Neural cell (in vitro differentiated cells): ENCODE measurements around the gene FOSL1. TPM values are rescaled to one million over a fixed set of nuclear protein-coding genes. Genes with fewer than 3 reads are reported as not detected.

ENCODE experiments used
- H2AFZ ChIP-seq: fragments of 200-600, 300-800 bp; sonication (generic), shearing (Covaris generic); 2 replicates; pipeline ENCODE4 v1.6.0; 2014; ENCODE audit warnings: low read depth, mild to moderate bottlenecking, antibody characterized with exemption, low read length, moderate library complexity
- H3F3A ChIP-seq: fragments of 200-600 bp; shearing (Covaris generic); 2 replicates; pipeline ENCODE4 v1.6.1; 2016; ENCODE audit warnings: mild to moderate bottlenecking, moderate library complexity, mixed read lengths, antibody characterized with exemption, low read length; ENCODE audit not compliant: insufficient read depth, poor library complexity, severe bottlenecking
- H3K27ac ChIP-seq: fragments of 200-600, 300-800 bp; sonication (generic), shearing (Covaris generic); 2 replicates; pipeline ENCODE4 v1.5.1; 2014; ENCODE audit warnings: mild to moderate bottlenecking, low read length, moderate library complexity
- H3K27me3 ChIP-seq: fragments of 300-800, 200-600 bp; sonication (generic), shearing (Covaris generic); 2 replicates; pipeline ENCODE4 v1.6.0; 2014; ENCODE audit warnings: mild to moderate bottlenecking, low read depth, low read length, moderate library complexity; ENCODE audit not compliant: insufficient read depth
- H3K36me3 ChIP-seq: fragments of 300-800, 200-600 bp; sonication (generic), shearing (Covaris generic); 2 replicates; pipeline ENCODE4 v1.5.1; 2014; ENCODE audit warnings: mild to moderate bottlenecking, antibody characterized with exemption, low read length, moderate library complexity; ENCODE audit not compliant: insufficient read depth
- H3K4me2 ChIP-seq: fragments of 300-800, 200-600 bp; sonication (generic), shearing (Covaris generic); 2 replicates; pipeline ENCODE4 v1.6.0; 2014; ENCODE audit warnings: mild to moderate bottlenecking, low read length
- H3K4me3 ChIP-seq: fragments of 300-800, 200-600 bp; sonication (generic), shearing (Covaris generic); 2 replicates; pipeline ENCODE4 v1.5.1; 2014; ENCODE audit warnings: mild to moderate bottlenecking, low read length, moderate library complexity
- H3K79me2 ChIP-seq: fragments of 200-600 bp; shearing (Covaris generic); replicated peaks from 2 replicates; pipeline ENCODE4 v1.6.0; 2014; ENCODE audit warnings: mild to moderate bottlenecking, low read length, moderate library complexity; ENCODE audit not compliant: insufficient read depth
- H3K9ac ChIP-seq: fragments of 300-800, 200-600 bp; sonication (generic), shearing (Covaris generic); 2 replicates; pipeline ENCODE4 v1.6.1; 2016; ENCODE audit warnings: mild to moderate bottlenecking, low read length, mixed read lengths
- H3K9me2 ChIP-seq: fragments of 200-600 bp; shearing (Covaris generic); 2 replicates; pipeline ENCODE4 v1.6.1; 2016; ENCODE audit warnings: mild to moderate bottlenecking, low read length, mixed read lengths; ENCODE audit not compliant: insufficient read depth
- H3K9me3 ChIP-seq: fragments of 200-600, 300-800 bp; sonication (generic), shearing (Covaris generic); 2 replicates; pipeline ENCODE4 v1.6.1; 2016; ENCODE audit warnings: mild to moderate bottlenecking, mixed run types, low read length, moderate library complexity, mixed read lengths
- H4K20me1 ChIP-seq: fragments of 200-600 bp; shearing (Covaris generic); 2 replicates; pipeline ENCODE4 v1.6.1; 2016; ENCODE audit warnings: mild to moderate bottlenecking, mixed run types; ENCODE audit not compliant: insufficient read depth
- EP300 ChIP-seq: fragments of 450-650 bp; conservative IDR thresholded peaks from 2 replicates; pipeline ENCODE4 v1.6.1; 2014; ENCODE audit warnings: antibody characterized with exemption, mild to moderate bottlenecking, moderate library complexity; ENCODE audit not compliant: poor library complexity, severe bottlenecking
- EZH2 ChIP-seq: fragments of 200-600, 300-800 bp; shearing (Covaris generic), sonication (generic); IDR thresholded peaks from 2 replicates; pipeline ENCODE4 v1.6.1; 2014; ENCODE audit warnings: antibody characterized with exemption, low read length, borderline replicate concordance, mild to moderate bottlenecking; ENCODE audit not compliant: insufficient read depth, poor library complexity, severe bottlenecking
- MXI1 ChIP-seq: fragments of 450-650 bp; conservative IDR thresholded peaks from 2 replicates; pipeline ENCODE4 v1.6.1; 2014; ENCODE audit warnings: antibody characterized with exemption, mild to moderate bottlenecking; ENCODE audit not compliant: poor library complexity, severe bottlenecking
- POLR2AphosphoS5 ChIP-seq: IDR thresholded peaks from 2 replicates; pipeline ENCODE4 v1.6.1; 2012
- RAD21 ChIP-seq: fragments of 450-650 bp; conservative IDR thresholded peaks from 2 replicates; pipeline ENCODE4 v1.6.1; 2014; ENCODE audit warnings: antibody characterized with exemption, mild to moderate bottlenecking, moderate library complexity
- SMC3 ChIP-seq: fragments of 450-650 bp; conservative IDR thresholded peaks from 2 replicates; pipeline ENCODE4 v1.6.1; 2014; ENCODE audit warnings: antibody characterized with exemption, mild to moderate bottlenecking, moderate library complexity; ENCODE audit not compliant: poor library complexity
- TAF1 ChIP-seq: IDR thresholded peaks from 2 replicates; pipeline ENCODE4 v1.6.1; 2012; ENCODE audit warnings: low read depth
- polyA plus RNA-seq: library from polyadenylated mRNA; depleted of rRNA; stranded (reverse); fragments of >200 nt; gene quantifications from 2 replicates; pipeline ENCODE4 v1.2.3, GENCODE V29; 2014
- TF ChIP-seq, protein P1 (sequence below): IDR thresholded peaks from 2 replicates; pipeline ENCODE4 v1.6.1; 2012; ENCODE audit warnings: borderline replicate concordance
- TF ChIP-seq, protein P2 (sequence below): fragments of 450-650 bp; IDR thresholded peaks from 2 replicates; pipeline ENCODE4 v1.5.1; 2014; ENCODE audit warnings: antibody characterized with exemption, mild to moderate bottlenecking, moderate library complexity; ENCODE audit not compliant: poor library complexity, severe bottlenecking

Gene FOSL1
- polyA plus RNA-seq, 1 donor from 2014 or later: not detected

DNA sequence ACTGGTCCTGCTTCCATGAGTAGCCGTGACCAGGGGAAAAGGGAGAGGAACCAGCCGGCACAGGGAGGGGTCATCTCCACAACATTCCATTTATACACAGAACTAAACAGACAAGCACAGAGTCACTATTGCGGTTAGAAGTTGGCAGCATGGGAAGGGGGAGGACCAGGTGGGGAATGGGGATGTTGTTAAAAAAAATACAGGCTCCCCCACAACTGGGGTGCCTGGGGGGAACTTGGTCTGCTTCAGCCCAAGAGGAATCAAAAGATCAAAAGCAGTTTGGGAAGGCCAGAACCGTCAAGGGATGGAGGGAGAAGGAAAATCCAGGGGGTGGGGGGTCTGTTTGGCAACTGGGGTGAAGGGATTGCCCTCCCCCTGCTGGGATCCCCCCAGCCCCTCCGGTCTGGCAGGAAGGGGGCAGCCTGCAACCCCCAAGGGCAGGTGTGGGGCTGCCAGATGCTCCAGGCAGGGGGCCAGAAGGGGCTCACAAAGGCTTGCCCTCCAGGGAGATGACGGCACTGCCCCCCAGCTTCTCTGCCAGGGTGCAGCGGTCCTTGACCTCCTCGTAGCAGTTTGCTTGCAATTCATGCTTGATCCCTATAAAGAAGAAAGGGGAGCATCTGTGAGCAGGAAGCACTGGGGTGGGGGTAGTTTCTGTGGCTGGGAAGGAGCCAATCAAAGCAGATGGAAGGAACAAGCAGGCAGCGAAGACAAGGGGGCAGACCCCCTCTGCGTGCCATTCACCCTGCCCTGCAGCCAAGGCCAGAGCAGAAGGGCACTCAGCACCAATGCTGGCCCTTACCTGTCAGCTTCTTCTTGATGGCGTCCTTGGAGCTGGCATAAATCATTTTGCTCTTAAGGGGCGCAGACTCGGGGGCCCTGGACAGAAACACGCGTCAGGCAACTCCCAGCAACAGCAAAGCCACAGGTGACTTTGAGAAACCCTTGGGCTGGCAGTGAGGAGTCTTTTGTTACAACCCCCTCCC lies 45.0 kb downstream of the FOSL1 start:
- no peak overlapping the region for H3K9ac ChIP-seq
- no peaks in the 10 kb centered on the region for H3K9me2 ChIP-seq
- no peak for TF ChIP-seq EP300
- TF ChIP-seq POLR2AphosphoS5: peak; percentile 1
- no peaks in the 10 kb centered on the region for H3K9me3 ChIP-seq
- no peak overlapping the region for H3K27ac ChIP-seq
- H3K36me3 ChIP-seq: peaks cover 5% of the 10 kb centered on the region
- H3K4me3 ChIP-seq: peak overlapping the region; percentile 100
- no peak overlapping the region for H2AFZ ChIP-seq
- no peaks in the 10 kb centered on the region for H3K27me3 ChIP-seq
- peak overlapping the region; percentile 90 for H3K4me2 ChIP-seq
- H4K20me1 ChIP-seq: peaks cover 48% of the 10 kb centered on the region
- H3K79me2 ChIP-seq: peaks cover 38% of the 10 kb centered on the region
- peaks cover 5% of the 10 kb centered on the region for H3F3A ChIP-seq

DNA sequence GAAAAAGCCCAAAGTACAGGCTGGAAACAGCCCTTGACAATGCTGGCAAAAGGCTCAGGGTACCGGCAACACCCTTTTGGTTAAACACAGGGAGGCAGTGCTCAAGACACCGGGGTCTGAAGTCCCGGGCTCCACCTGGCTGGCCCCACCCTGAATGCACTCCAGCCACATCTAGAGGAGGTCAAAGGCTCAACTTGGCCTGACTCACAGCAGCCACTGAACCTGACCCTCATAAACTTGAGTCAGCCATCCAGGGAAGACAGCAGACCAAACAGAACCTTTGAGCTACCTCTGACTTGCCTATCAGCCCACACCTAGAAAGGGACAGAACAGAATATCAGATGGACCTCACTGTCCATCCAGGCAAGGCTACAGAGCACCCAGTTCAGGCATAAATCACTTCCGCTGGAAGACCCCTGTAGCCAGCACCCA lies 46.0 kb downstream of the FOSL1 start:
- Histone ChIP-seq H4K20me1 (peaks cover 48% of the 10 kb centered on the region), H3K27me3 (no peaks in the 10 kb centered on the region), H3K79me2 (peaks cover 38% of the 10 kb centered on the region), H2AFZ (no peak overlapping the region), H3K9me2 (no peaks in the 10 kb centered on the region), H3K4me2 (no peak overlapping the region), H3F3A (peaks cover 5% of the 10 kb centered on the region), H3K4me3 (no peak overlapping the region), H3K9ac (no peak overlapping the region), H3K36me3 (peaks cover 5% of the 10 kb centered on the region), H3K27ac (no peak overlapping the region), H3K9me3 (no peaks in the 10 kb centered on the region)
- no peak for TF ChIP-seq EZH2
- no peak for TF ChIP-seq SMC3
- peak; percentile 12 for TF ChIP-seq POLR2AphosphoS5

DNA sequence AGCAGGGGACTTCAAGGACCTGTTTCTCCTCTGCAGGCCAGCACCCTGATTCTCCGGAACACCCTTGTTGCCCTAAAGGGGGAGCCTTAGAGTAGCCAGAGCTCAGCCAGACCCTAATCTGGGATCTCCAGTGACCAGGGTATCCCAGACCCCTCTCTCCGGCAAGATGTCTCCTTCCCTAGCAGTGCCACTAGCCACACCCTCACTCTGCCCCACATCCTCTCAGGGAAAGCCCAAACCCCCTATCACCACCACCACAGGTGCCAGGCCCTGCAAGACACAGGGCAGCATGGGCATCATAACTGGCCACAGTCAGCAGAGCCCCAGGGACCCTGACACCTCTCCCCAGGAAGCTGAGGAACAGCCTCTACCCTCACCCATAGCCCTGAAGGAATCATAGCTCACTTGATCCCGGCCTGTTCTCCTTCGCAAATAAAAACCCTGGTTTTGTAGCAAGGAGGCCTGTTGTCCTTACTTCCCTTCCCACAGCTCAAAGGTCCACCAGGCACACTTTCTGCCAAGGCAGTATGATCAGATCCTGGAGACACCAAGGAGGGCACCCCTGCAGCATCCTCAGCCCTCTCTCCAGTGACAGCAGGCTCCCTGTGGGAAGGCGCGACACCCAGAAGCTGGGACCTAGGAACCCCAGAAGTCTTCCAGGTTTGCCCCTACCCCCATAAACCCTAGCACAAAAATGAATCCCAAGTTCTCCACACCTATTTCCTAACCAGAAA lies 46.8 kb downstream of the FOSL1 start:
- Histone ChIP-seq H3K79me2 (peaks cover 38% of the 10 kb centered on the region), H3F3A (peaks cover under 1% of the 10 kb centered on the region), H3K4me2 (no peak overlapping the region), H3K4me3 (no peak overlapping the region), H4K20me1 (peaks cover 48% of the 10 kb centered on the region), H3K27me3 (no peaks in the 10 kb centered on the region), H3K27ac (no peak overlapping the region), H3K9me3 (no peaks in the 10 kb centered on the region), H3K9ac (no peak overlapping the region), H2AFZ (no peak overlapping the region), H3K36me3 (peaks cover 5% of the 10 kb centered on the region), H3K9me2 (no peaks in the 10 kb centered on the region)
- TF ChIP-seq MXI1 (no peak), POLR2AphosphoS5 (no peak), EP300 (no peak), RAD21 (no peak), SMC3 (no peak), TAF1 (no peak), EZH2 (no peak)
- TF ChIP-seq, protein P1, sequence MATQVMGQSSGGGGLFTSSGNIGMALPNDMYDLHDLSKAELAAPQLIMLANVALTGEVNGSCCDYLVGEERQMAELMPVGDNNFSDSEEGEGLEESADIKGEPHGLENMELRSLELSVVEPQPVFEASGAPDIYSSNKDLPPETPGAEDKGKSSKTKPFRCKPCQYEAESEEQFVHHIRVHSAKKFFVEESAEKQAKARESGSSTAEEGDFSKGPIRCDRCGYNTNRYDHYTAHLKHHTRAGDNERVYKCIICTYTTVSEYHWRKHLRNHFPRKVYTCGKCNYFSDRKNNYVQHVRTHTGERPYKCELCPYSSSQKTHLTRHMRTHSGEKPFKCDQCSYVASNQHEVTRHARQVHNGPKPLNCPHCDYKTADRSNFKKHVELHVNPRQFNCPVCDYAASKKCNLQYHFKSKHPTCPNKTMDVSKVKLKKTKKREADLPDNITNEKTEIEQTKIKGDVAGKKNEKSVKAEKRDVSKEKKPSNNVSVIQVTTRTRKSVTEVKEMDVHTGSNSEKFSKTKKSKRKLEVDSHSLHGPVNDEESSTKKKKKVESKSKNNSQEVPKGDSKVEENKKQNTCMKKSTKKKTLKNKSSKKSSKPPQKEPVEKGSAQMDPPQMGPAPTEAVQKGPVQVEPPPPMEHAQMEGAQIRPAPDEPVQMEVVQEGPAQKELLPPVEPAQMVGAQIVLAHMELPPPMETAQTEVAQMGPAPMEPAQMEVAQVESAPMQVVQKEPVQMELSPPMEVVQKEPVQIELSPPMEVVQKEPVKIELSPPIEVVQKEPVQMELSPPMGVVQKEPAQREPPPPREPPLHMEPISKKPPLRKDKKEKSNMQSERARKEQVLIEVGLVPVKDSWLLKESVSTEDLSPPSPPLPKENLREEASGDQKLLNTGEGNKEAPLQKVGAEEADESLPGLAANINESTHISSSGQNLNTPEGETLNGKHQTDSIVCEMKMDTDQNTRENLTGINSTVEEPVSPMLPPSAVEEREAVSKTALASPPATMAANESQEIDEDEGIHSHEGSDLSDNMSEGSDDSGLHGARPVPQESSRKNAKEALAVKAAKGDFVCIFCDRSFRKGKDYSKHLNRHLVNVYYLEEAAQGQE: no peak
- TF ChIP-seq, protein P2, sequence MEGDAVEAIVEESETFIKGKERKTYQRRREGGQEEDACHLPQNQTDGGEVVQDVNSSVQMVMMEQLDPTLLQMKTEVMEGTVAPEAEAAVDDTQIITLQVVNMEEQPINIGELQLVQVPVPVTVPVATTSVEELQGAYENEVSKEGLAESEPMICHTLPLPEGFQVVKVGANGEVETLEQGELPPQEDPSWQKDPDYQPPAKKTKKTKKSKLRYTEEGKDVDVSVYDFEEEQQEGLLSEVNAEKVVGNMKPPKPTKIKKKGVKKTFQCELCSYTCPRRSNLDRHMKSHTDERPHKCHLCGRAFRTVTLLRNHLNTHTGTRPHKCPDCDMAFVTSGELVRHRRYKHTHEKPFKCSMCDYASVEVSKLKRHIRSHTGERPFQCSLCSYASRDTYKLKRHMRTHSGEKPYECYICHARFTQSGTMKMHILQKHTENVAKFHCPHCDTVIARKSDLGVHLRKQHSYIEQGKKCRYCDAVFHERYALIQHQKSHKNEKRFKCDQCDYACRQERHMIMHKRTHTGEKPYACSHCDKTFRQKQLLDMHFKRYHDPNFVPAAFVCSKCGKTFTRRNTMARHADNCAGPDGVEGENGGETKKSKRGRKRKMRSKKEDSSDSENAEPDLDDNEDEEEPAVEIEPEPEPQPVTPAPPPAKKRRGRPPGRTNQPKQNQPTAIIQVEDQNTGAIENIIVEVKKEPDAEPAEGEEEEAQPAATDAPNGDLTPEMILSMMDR: no peak
